ENCODE data around the gene HHATL. TPM values are rescaled to one million over a fixed set of nuclear protein-coding genes. Genes with fewer than 3 reads are reported as not detected.

The HHATL gene
- total RNA-seq, 4 donors from 2014 or later = 0.34 to 6.1 (median 1.5) TPM; not detected in 1

DNA sequence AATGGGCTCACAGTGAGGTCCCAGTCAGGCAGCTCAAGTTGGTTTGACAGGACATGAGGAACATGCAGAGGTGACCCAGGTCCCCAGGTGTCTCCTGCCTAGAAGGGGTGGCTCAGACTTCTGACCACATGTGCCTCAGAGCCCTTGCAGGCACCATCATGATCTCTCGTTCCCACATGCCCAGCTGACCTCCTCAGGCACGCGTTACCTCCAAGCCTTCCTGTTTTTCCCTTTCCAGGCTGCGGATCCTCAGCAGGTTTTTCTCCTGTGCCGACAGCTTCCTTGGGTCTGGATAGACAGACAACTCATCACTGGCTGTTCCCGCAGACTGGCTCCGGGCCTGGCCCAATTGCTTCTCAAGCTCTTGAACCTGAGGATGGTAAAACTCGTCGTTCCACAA is 40.1 kb upstream of the HHATL start:
- intact Hi-C loops (cut with DNase I; ENCODE audit: low total_unique reads) = no loop called here
- DNase-seq (ENCODE audit: low spot score in 2 of 2) = peak; percentile 12 to 74
- 88 to 90% methylated on average over 9 of the region's 9 CpGs for WGBS, 2 donors

DNA sequence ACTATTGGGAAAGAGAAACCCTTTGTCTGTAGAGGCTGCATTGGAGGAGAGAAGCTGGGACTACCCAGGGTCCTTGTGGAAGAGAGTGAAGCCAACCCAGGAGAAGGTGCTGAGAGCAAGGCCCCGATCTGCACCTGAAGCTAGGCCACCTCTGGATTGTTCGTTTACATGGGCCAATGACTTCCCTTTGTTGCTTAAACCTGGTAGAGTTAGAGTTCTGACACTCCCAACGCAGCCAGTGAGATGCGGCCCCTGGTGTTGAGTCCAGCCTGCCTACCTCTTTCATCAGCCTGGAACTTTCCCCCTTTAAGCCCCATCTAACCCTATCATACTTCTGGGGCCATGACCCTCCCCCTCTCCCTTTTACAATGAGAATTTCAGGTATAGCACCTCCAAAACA is 39.7 kb upstream of the HHATL start:
- TF ChIP-seq, protein P1, sequence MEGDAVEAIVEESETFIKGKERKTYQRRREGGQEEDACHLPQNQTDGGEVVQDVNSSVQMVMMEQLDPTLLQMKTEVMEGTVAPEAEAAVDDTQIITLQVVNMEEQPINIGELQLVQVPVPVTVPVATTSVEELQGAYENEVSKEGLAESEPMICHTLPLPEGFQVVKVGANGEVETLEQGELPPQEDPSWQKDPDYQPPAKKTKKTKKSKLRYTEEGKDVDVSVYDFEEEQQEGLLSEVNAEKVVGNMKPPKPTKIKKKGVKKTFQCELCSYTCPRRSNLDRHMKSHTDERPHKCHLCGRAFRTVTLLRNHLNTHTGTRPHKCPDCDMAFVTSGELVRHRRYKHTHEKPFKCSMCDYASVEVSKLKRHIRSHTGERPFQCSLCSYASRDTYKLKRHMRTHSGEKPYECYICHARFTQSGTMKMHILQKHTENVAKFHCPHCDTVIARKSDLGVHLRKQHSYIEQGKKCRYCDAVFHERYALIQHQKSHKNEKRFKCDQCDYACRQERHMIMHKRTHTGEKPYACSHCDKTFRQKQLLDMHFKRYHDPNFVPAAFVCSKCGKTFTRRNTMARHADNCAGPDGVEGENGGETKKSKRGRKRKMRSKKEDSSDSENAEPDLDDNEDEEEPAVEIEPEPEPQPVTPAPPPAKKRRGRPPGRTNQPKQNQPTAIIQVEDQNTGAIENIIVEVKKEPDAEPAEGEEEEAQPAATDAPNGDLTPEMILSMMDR (IDR thresholded peaks at IDR 0.05) = no peak
- no peak overlapping the region for H3K4me3 ChIP-seq (ENCODE audit: low read depth, poor library complexity, severe bottlenecking)
- intact Hi-C loops (cut with DNase I; ENCODE audit: low total_unique reads) = no loop called here
- whole genome bisulfite sequencing, 2 donors = 90 to 95% methylated on average over 4 of the region's 4 CpGs
- DNase-seq (ENCODE audit: low spot score in 2 of 2) = peak; percentile 7 to 50

More for the DNA sequence above, 40.1 kb upstream of the HHATL start:
- H3K4me3 ChIP-seq (ENCODE audit: low read depth, poor library complexity, severe bottlenecking) = no peak overlapping the region
- no peak for TF ChIP-seq POLR2A (IDR thresholded peaks at IDR 0.05)
- TF ChIP-seq, protein P1 (IDR thresholded peaks at IDR 0.05) = no peak

DNA sequence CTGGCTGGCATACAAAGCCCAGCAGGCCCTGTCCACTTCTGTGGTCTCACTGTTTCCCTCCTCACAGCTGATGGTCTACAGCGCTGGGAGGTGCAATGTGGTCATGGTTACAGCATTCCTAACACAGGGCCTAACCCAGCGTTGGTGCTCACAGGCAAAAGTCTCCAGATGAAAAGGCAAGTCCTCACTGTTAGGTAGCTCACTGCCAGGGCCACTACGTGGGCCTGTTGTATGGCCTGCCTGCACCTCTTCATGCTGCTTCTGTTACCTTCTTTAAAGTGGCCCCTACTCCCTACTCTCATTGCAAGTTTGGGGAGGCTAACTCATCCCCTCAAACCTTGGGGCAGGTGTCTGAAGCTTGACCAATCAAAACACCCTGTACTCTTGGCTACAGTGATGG is 39.2 kb upstream of the HHATL start:
- no peak for TF ChIP-seq POLR2A (IDR thresholded peaks at IDR 0.05)
- TF ChIP-seq, protein P1 (IDR thresholded peaks at IDR 0.05) = no peak
- intact Hi-C loops (cut with DNase I; ENCODE audit: low total_unique reads) = no loop called here
- no peak overlapping the region for H3K4me3 ChIP-seq (ENCODE audit: low read depth, poor library complexity, severe bottlenecking)
- 90 to 94% methylated on average over 3 of the region's 3 CpGs for WGBS, 2 donors
- peak; percentile 11 to 64 for DNase-seq (ENCODE audit: low spot score in 2 of 2)

DNA sequence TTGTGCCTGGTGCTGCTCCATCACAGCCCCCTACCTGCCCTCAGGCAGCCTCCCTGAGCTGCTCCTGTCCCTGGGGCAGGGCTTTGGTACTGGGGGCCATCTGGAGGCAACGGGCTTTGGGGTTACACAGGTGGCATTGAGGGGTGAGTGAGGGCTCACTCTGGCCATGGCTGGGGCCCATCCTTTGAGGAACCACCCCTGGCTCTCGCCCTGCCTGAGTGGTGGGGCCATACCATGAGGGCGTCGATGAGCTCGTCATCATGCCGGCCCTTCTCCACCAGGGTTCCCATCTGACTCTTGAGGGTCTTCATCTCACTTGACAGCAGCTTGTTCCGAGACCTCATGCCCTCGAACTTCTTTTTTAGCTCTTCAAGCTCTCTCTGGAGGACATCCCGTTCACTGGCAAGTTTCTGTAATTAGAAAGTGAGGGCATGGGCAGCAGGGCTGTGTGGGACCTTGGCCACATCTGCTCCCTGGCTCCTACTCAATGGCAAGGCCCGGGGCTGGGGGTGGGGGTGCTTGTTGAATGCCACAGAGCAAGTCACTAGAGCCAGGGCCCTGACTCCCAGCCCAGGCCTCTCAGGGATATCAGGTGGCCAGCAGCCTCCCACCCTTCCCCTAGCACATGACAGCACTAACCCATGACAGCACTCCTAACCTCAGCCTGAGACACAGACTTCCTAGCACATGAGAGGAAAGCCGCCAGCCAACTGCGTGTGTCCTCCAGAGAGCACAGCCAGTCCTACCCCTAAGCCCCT is 37.0 kb upstream of the HHATL start:
- peak; percentile 56 to 91 for DNase-seq (ENCODE audit: low spot score in 2 of 2)
- TF ChIP-seq, protein P1 (IDR thresholded peaks at IDR 0.05) = no peak
- TF ChIP-seq POLR2A (IDR thresholded peaks at IDR 0.05) = no peak
- no peak overlapping the region for H3K4me3 ChIP-seq (ENCODE audit: low read depth, poor library complexity, severe bottlenecking)
- intact Hi-C loops (cut with DNase I; ENCODE audit: low total_unique reads) = no loop called here
- 77 to 87% methylated on average over 12 of the region's 12 CpGs for WGBS, 2 donors

DNA sequence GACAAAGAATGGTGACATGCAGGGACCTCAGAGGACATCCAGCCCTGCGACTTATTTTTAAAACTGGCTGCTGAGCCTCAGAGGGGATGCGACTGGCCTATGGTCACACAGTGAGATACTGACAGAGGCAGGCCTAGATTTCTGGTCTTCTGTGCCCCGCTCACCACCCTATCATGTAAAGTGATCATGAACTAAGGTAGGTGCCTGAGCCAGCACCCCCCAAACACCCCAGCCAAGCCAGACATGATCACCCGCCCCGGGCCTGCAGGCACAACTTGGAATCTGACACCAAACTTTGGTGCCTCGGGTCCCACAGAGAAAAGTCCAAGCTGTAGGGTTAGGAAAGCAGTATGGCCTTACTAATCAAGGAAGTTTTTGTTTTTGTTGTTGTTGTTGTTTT is 33.9 kb upstream of the HHATL start:
- WGBS, 2 donors = 86 to 92% methylated on average over 6 of the region's 6 CpGs
- no peak overlapping the region for H3K4me3 ChIP-seq (ENCODE audit: low read depth, poor library complexity, severe bottlenecking)

More for the DNA sequence above, 33.9 kb upstream of the HHATL start:
- DNase-seq (ENCODE audit: low spot score in 2 of 2) = peak in 1 of 2 donors; percentile 7
- intact Hi-C loops (cut with DNase I; ENCODE audit: low total_unique reads) = no loop called here
- no peak for TF ChIP-seq POLR2A (IDR thresholded peaks at IDR 0.05)
- TF ChIP-seq, protein P1 (IDR thresholded peaks at IDR 0.05) = no peak
